ENCODE data around the gene SLC6A6.
"Not testable (repeated sequence)": the region's sequence is repeated elsewhere in the genome, so short reads cannot be mapped to it uniquely, and the experiment has no call there.

The SLC6A6 gene

GRCh38 chr3:14435175-14436014 is 33.0 kb downstream of the SLC6A6 start:
- H3K36me3 ChIP-seq (ENCODE audit: control insufficient read depth, insufficient read depth, low read length) = peaks cover 5% of the 10 kb centered on the region
- no peaks in the 10 kb centered on the region for H3K27me3 ChIP-seq (ENCODE audit: control insufficient read depth, insufficient read depth, low read length)
- H3K4me1 ChIP-seq (ENCODE audit: control insufficient read depth, insufficient read depth, low read length) = peaks cover 10% of the 10 kb centered on the region
- no peak overlapping the region for H3K4me3 ChIP-seq (ENCODE audit: low read depth, low read length)
- H3K9ac ChIP-seq (ENCODE audit: low read depth, low read length) = no peak overlapping the region
- H3K9me3 ChIP-seq (ENCODE audit: control insufficient read depth, insufficient read depth, low read length) = no peaks in the 10 kb centered on the region

- no peaks in the 10 kb centered on the region for H3K9me3 ChIP-seq (ENCODE audit: control insufficient read depth, insufficient read depth, low read length)
- no peaks in the 10 kb centered on the region for H3K27me3 ChIP-seq (ENCODE audit: control insufficient read depth, insufficient read depth, low read length)
- no peak overlapping the region for H3K9ac ChIP-seq (ENCODE audit: low read depth, low read length)
- no peak overlapping the region for H3K4me3 ChIP-seq (ENCODE audit: low read depth, low read length)
- peaks cover 2% of the 10 kb centered on the region for H3K4me1 ChIP-seq (ENCODE audit: control insufficient read depth, insufficient read depth, low read length)
- H3K36me3 ChIP-seq (ENCODE audit: control insufficient read depth, insufficient read depth, low read length) = peaks cover 5% of the 10 kb centered on the region
These were observed 34.5 kb downstream of the SLC6A6 start for GRCh38 chr3:14436954-14437281.

- not testable (repeated sequence) for H3K27me3 ChIP-seq (ENCODE audit: control insufficient read depth, insufficient read depth, low read length); H3K9me3 ChIP-seq (ENCODE audit: control insufficient read depth, insufficient read depth, low read length); H3K4me3 ChIP-seq (ENCODE audit: low read depth, low read length); H3K4me1 ChIP-seq (ENCODE audit: control insufficient read depth, insufficient read depth, low read length); H3K9ac ChIP-seq (ENCODE audit: low read depth, low read length); H3K36me3 ChIP-seq (ENCODE audit: control insufficient read depth, insufficient read depth, low read length)
These were observed 35.3 kb downstream of the SLC6A6 start for GRCh38 chr3:14437705-14438104.

- H3K9me3 ChIP-seq (ENCODE audit: control insufficient read depth, insufficient read depth, low read length) = no peaks in the 10 kb centered on the region
- H3K9ac ChIP-seq (ENCODE audit: low read depth, low read length) = no peak overlapping the region
- no peaks in the 10 kb centered on the region for H3K27me3 ChIP-seq (ENCODE audit: control insufficient read depth, insufficient read depth, low read length)
- H3K4me3 ChIP-seq (ENCODE audit: low read depth, low read length) = no peak overlapping the region
- no peaks in the 10 kb centered on the region for H3K4me1 ChIP-seq (ENCODE audit: control insufficient read depth, insufficient read depth, low read length)
- no peaks in the 10 kb centered on the region for H3K36me3 ChIP-seq (ENCODE audit: control insufficient read depth, insufficient read depth, low read length)
These were observed 35.9 kb downstream of the SLC6A6 start for GRCh38 chr3:14438262-14438661.

GRCh38 chr3:14438929-14439328 is 36.5 kb downstream of the SLC6A6 start:
- H3K36me3 ChIP-seq (ENCODE audit: control insufficient read depth, insufficient read depth, low read length) = peaks cover 4% of the 10 kb centered on the region
- no peaks in the 10 kb centered on the region for H3K9me3 ChIP-seq (ENCODE audit: control insufficient read depth, insufficient read depth, low read length)
- no peak overlapping the region for H3K9ac ChIP-seq (ENCODE audit: low read depth, low read length)
- H3K4me3 ChIP-seq (ENCODE audit: low read depth, low read length) = no peak overlapping the region
- H3K27me3 ChIP-seq (ENCODE audit: control insufficient read depth, insufficient read depth, low read length) = no peaks in the 10 kb centered on the region
- no peaks in the 10 kb centered on the region for H3K4me1 ChIP-seq (ENCODE audit: control insufficient read depth, insufficient read depth, low read length)

GRCh38 chr3:14439501-14440167 is 37.2 kb downstream of the SLC6A6 start:
- no peak overlapping the region for H3K9ac ChIP-seq (ENCODE audit: low read depth, low read length)
- no peaks in the 10 kb centered on the region for H3K4me1 ChIP-seq (ENCODE audit: control insufficient read depth, insufficient read depth, low read length)
- H3K36me3 ChIP-seq (ENCODE audit: control insufficient read depth, insufficient read depth, low read length) = peaks cover 4% of the 10 kb centered on the region

GRCh38 chr3:14440168-14440518 is 37.7 kb downstream of the SLC6A6 start:
- Histone ChIP-seq H3K4me1 (ENCODE audit: control insufficient read depth, insufficient read depth, low read length) (no peaks in the 10 kb centered on the region), H3K9me3 (ENCODE audit: control insufficient read depth, insufficient read depth, low read length) (no peaks in the 10 kb centered on the region), H3K36me3 (ENCODE audit: control insufficient read depth, insufficient read depth, low read length) (peaks cover 4% of the 10 kb centered on the region), H3K4me3 (ENCODE audit: low read depth, low read length) (no peak overlapping the region), H3K27me3 (ENCODE audit: control insufficient read depth, insufficient read depth, low read length) (no peaks in the 10 kb centered on the region), H3K9ac (ENCODE audit: low read depth, low read length) (no peak overlapping the region)

More at GRCh38 chr3:14439501-14440167, 37.2 kb downstream of the SLC6A6 start:
- no peaks in the 10 kb centered on the region for H3K9me3 ChIP-seq (ENCODE audit: control insufficient read depth, insufficient read depth, low read length)
- H3K27me3 ChIP-seq (ENCODE audit: control insufficient read depth, insufficient read depth, low read length) = no peaks in the 10 kb centered on the region
- no peak overlapping the region for H3K4me3 ChIP-seq (ENCODE audit: low read depth, low read length)

- H3K27me3 ChIP-seq (ENCODE audit: control insufficient read depth, insufficient read depth, low read length) = no peaks in the 10 kb centered on the region
- H3K4me1 ChIP-seq (ENCODE audit: control insufficient read depth, insufficient read depth, low read length) = no peaks in the 10 kb centered on the region
- H3K9me3 ChIP-seq (ENCODE audit: control insufficient read depth, insufficient read depth, low read length) = no peaks in the 10 kb centered on the region
- H3K9ac ChIP-seq (ENCODE audit: low read depth, low read length) = no peak overlapping the region
- H3K4me3 ChIP-seq (ENCODE audit: low read depth, low read length) = no peak overlapping the region
- H3K36me3 ChIP-seq (ENCODE audit: control insufficient read depth, insufficient read depth, low read length) = peaks cover 8% of the 10 kb centered on the region
These were observed 38.3 kb downstream of the SLC6A6 start for GRCh38 chr3:14440531-14441239.

GRCh38 chr3:14441240-14441919 is 39.0 kb downstream of the SLC6A6 start:
- H3K36me3 ChIP-seq (ENCODE audit: control insufficient read depth, insufficient read depth, low read length) = peaks cover 15% of the 10 kb centered on the region
- H3K9me3 ChIP-seq (ENCODE audit: control insufficient read depth, insufficient read depth, low read length) = no peaks in the 10 kb centered on the region
- H3K9ac ChIP-seq (ENCODE audit: low read depth, low read length) = no peak overlapping the region
- H3K27me3 ChIP-seq (ENCODE audit: control insufficient read depth, insufficient read depth, low read length) = no peaks in the 10 kb centered on the region
- no peak overlapping the region for H3K4me3 ChIP-seq (ENCODE audit: low read depth, low read length)
- H3K4me1 ChIP-seq (ENCODE audit: control insufficient read depth, insufficient read depth, low read length) = no peaks in the 10 kb centered on the region

GRCh38 chr3:14441920-14442300 is 39.5 kb downstream of the SLC6A6 start:
- H3K9ac ChIP-seq (ENCODE audit: low read depth, low read length) = no peak overlapping the region
- H3K4me1 ChIP-seq (ENCODE audit: control insufficient read depth, insufficient read depth, low read length) = no peaks in the 10 kb centered on the region
- H3K36me3 ChIP-seq (ENCODE audit: control insufficient read depth, insufficient read depth, low read length) = peaks cover 20% of the 10 kb centered on the region

GRCh38 chr3:14444380-14444779 is 42.0 kb downstream of the SLC6A6 start:
- Histone ChIP-seq H3K4me3 (ENCODE audit: low read depth, low read length) (no peak overlapping the region), H3K9me3 (ENCODE audit: control insufficient read depth, insufficient read depth, low read length) (peaks cover 4% of the 10 kb centered on the region), H3K27me3 (ENCODE audit: control insufficient read depth, insufficient read depth, low read length) (no peaks in the 10 kb centered on the region), H3K4me1 (ENCODE audit: control insufficient read depth, insufficient read depth, low read length) (no peaks in the 10 kb centered on the region), H3K9ac (ENCODE audit: low read depth, low read length) (no peak overlapping the region), H3K36me3 (ENCODE audit: control insufficient read depth, insufficient read depth, low read length) (peaks cover 42% of the 10 kb centered on the region)

More at GRCh38 chr3:14441920-14442300, 39.5 kb downstream of the SLC6A6 start:
- H3K9me3 ChIP-seq (ENCODE audit: control insufficient read depth, insufficient read depth, low read length) = no peaks in the 10 kb centered on the region
- no peaks in the 10 kb centered on the region for H3K27me3 ChIP-seq (ENCODE audit: control insufficient read depth, insufficient read depth, low read length)
- no peak overlapping the region for H3K4me3 ChIP-seq (ENCODE audit: low read depth, low read length)

Measured in iPS-15b (cell line).